GM20000 (cell line): ENCODE measurements around the gene SEPTIN11.

ENCODE experiments used
- DNase-seq: peaks from one replicate; pipeline ENCODE4 v3.0.0; 2012; ENCODE audit warnings: low spot score
- TF ChIP-seq, protein P1 (sequence below): IDR thresholded peaks from 2 replicates; pipeline ENCODE4 v1.5.1; 2012; ENCODE audit warnings: mild to moderate bottlenecking, control low read depth; ENCODE audit errors: extremely low read depth, missing control alignments

SEPTIN11 gene

DNA sequence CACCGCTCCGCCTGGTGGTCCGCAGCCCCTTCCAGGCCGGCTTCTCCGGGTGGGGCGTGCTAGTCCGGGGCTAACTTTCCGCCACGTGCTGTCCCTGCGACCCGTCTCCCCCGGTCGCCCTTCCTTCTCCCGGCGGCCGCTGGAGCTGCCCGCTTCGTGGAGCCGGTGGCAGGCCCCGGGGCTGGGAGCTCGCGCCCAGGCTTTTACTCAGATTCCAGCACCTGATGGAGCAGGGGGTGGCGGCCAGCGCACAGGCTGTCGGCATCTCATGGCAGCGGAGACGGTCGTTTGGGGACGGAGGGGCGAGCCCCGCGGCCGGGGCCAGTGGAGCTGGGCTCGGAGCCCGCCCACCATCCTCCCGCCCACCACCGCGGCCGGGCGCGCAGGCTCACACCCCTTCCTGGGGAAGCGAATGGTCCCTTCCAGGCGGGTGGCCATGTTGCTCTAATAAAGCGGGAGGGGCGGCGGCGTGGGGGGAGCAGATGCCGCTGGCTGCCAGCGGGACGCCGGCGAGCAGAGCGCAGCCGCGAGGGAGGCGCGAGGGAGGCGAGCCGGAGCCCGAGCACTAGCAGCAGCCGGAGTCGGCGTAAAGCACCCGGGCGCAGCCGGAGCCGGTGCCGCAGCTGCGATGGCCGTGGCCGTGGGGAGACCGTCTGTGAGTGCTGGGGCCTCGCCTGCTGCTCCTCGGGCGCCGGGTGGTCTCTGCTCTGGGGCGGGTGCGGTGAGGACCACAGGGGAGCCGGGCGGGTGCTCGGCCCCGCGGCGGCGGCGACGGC lies at the start of gene SEPTIN11:
Gene SEPTIN11, plus strand, starts transcription at position 477 of the 776 bp plus-strand sequence. Its CDS starts 152 bp downstream, at position 629.
- TF ChIP-seq, protein P1, sequence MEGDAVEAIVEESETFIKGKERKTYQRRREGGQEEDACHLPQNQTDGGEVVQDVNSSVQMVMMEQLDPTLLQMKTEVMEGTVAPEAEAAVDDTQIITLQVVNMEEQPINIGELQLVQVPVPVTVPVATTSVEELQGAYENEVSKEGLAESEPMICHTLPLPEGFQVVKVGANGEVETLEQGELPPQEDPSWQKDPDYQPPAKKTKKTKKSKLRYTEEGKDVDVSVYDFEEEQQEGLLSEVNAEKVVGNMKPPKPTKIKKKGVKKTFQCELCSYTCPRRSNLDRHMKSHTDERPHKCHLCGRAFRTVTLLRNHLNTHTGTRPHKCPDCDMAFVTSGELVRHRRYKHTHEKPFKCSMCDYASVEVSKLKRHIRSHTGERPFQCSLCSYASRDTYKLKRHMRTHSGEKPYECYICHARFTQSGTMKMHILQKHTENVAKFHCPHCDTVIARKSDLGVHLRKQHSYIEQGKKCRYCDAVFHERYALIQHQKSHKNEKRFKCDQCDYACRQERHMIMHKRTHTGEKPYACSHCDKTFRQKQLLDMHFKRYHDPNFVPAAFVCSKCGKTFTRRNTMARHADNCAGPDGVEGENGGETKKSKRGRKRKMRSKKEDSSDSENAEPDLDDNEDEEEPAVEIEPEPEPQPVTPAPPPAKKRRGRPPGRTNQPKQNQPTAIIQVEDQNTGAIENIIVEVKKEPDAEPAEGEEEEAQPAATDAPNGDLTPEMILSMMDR, result no peak
- DNase-seq, result peak; percentile 98

DNA sequence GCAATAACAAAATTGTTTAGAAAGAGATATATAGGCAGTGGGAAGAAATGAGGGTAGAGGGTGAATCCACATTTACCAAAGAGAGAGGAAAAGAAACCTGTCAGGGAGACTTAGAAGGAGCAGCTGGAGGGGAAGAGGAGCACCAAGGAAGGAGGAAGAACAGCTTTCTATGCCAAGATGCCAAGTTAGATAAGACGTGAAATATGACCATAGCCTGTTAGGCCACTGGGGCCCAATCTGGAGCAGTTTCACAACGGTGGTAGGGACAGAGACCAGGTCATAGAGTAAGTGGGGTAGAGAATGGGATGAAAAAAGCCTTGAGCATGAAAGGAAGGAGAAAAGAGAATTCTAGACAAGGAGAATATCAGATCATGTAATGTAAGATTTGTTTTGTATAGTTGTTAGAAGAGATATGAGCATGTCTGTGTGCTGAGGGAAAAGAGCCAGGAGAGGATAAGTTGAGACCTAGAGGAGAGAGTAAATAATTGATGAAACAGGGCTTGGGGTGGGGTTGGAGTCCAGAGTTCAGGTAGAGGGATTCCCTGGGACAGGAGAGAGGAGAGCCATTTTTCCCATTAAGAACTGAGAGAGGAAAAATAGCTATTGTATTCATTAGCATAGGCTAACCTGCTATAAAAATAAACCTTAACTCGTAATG lies 47.2 kb upstream of the SEPTIN11 start:
- no peak for DNase-seq
- TF ChIP-seq, protein P1, result no peak

DNA sequence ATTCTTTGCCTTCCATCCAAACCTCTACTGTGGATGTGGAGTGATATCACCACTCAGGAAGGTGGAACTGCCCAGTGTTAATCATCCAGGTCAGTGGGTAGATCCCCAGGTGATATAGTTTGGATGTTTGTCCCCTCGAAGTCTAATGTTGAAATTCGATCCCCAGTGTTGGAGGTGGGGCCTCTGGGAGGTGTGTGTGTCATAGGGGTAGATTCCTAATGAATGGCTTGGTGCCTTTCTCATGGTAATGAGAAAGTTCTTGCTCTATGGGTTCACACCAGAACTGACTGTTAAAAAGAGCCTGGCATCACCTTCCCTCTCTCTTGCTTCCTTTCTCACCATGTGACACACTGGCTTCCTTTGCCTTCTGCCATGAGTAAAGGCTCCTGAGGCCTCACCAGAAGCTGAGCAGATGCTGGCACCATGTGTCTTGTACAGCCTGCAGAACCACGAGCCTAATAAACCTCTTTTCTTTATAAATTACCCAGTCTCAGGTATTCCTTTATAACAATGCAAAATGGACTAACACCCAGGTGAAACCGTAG lies 44.8 kb upstream of the SEPTIN11 start:
- TF ChIP-seq, protein P1, result no peak
- no peak for DNase-seq

DNA sequence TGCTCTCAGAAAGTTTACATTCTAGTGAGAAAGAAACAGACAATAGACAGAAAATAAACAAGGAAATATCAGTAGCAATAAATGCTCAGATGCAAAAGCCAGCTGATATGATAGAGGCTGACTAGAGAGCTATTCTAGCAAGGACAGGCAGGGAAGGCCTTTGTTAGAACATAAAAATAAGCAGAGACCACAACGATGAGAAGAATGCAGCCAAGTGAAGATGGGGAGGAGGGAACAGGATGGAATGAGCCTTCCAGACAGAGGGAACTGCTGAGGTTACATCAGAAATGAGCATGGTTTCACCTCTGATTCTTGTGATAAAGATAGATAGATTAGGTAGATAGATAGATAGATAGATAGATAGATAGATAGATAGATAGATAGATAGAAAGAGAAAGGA lies 44.0 kb upstream of the SEPTIN11 start:
- TF ChIP-seq, protein P1, result no peak
- DNase-seq, result no peak

DNA sequence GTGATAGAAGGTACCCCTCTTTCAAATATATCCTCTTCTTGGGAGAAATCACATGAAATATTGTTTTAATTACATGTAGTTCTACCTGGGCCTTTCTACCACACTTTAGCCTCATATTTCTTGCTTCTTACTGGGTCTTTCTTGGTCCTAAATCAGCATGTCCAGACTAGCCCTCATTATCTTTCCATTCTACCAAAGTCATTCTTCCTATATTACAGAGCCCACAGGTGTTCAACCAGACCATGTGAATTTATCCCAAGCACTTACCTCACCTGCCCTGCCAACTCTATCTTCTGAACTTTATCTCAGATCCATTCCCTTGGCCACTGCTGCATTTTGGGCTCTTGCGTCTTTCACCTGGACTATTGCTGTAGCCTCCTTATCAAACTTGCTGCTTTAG lies 39.8 kb upstream of the SEPTIN11 start:
- no peak for DNase-seq
- TF ChIP-seq, protein P1, result no peak

DNA sequence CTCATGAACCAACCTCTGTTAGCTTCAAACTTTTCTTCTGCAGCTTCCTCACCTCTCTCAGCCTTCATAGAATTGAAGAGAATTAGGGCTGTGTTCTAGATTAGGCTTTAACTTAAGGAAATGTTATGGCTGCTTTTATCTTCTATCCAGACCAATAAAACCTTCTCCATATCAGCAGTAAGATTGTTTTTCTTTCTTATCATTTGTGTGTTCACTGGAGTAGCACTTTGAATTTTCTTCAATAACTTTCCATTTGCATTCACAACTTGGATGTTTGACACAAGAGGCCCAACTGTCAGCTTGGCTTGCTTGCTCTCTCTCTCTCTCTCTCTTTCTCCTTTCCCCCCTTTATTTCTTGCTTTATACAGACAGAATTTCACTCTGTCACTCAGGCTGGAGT lies 28.8 kb upstream of the SEPTIN11 start:
- no peak for DNase-seq
- TF ChIP-seq, protein P1, result no peak

DNA sequence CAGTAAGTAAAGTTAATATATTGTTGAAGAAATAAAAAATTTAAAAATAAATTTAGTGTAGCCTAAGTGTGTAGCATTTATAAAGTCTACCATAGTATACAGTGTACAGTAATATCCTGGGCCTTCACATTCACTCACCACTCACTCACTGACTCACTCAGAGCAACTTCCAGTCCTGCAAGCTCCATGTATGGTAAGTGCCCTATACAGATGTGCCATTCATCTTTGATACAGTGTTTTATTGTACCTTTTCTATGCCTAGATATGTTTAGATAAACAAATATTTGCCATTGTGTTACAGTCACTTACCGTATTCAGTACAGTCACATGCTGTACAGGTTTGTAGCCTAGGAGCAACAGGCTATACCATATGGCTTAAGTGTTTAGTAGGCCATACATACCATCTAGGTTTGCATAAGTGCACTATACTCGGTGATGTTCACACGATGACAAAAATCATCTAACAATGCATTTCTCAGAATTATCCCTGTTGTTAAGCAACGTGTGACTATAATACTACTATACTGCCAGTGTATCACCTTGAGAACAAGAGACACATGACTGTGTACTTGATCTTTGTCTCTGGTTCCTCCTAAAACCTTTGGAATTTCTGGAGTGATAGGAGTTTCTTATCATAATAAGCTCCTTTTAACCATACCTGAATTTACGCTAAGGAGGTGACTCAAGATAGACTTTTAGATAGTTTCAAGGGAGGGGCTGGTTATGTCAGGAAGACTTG lies 25.8 kb upstream of the SEPTIN11 start:
- TF ChIP-seq, protein P1, result no peak

More for the DNA sequence above, 25.8 kb upstream of the SEPTIN11 start:
- DNase-seq, result no peak
